Gastroesophageal sphincter (tissue), 3 donors: ENCODE measurements around the gene TRIM69.
"Not testable (repeated sequence)": the region's sequence is repeated elsewhere in the genome, so short reads cannot be mapped to it uniquely, and the experiment has no call there.

Experiments
- CTCF ChIP-seq, 4 experiments: fragments of 200-600 bp in 2 of 4; fragments of 450-650 bp in 2 of 4; sonication (generic) in 1 of 4; IDR thresholded peaks; one replicate each; pipeline ENCODE4 v1.5.1; 2017 to 2019; ENCODE audit warnings: antibody characterized with exemption in 4 of 4, mild to moderate bottlenecking in 2 of 4, moderate library complexity in 2 of 4
- POLR2AphosphoS5 ChIP-seq: sonication (generic); formaldehyde crosslinking; IDR thresholded peaks from one replicate; pipeline ENCODE4 v1.6.1; 2017; ENCODE audit warnings: antibody characterized with exemption

DNA sequence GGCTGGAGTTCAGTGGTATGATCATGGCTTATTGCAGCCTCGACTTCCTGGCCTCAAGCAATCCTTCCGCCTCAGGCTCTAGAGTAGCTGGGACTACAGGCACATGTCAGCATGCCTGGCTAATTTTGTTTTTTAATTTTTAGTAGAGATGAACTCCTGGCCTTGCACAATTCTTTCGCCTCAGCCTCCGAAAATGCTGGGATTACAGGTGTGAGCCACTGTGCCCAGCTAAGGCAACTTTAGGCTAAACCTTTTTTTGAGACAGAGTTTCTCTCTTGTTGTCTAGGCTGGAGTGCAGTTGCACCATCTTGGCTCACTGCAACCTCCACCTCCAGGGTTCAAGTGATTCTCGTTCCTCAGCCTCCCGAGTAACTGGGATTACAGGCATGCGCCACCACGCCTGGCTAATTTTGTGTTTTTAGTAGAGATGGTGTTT, 16.3 kb upstream of the TRIM69 start:
- TF ChIP-seq CTCF (IDR thresholded peaks at IDR 0.05): not testable (repeated sequence)
- peak; percentile 1 for TF ChIP-seq POLR2AphosphoS5
